ENCODE results near the gene PGLYRP4.

PGLYRP4 gene

GRCh38 chr1:153375511-153375910 lies 26.9 kb upstream of the PGLYRP4 start, which contains the start of gene S100A12:
Gene S100A12 (minus strand): TSS chr1:153375621. CDS start chr1:153374592, 1,029 bp downstream.
- no peak for TF ChIP-seq CTCF (IDR thresholded peaks at IDR 0.05; ENCODE audit: low read depth, low read length, missing control alignments)
- DNase-seq (ENCODE audit: low read depth): no peak
- no peak within 1 kb of the TSS for H3K4me3 ChIP-seq (ENCODE audit: low read depth, low read length)

- no peak overlapping the region for H3K4me3 ChIP-seq (ENCODE audit: low read depth, low read length)
- TF ChIP-seq CTCF (IDR thresholded peaks at IDR 0.05; ENCODE audit: low read depth, low read length, missing control alignments): no peak
- DNase-seq (ENCODE audit: low read depth): no peak
Measured at GRCh38 chr1:153374071-153374470, 25.4 kb upstream of the PGLYRP4 start.

- DNase-seq (ENCODE audit: low read depth): no peak
- no peak for TF ChIP-seq CTCF (IDR thresholded peaks at IDR 0.05; ENCODE audit: low read depth, low read length, missing control alignments)
- H3K4me3 ChIP-seq (ENCODE audit: low read depth, low read length): no peak overlapping the region
Measured at GRCh38 chr1:153372571-153372970, 23.9 kb upstream of the PGLYRP4 start.

GRCh38 chr1:153371231-153371630 lies 22.6 kb upstream of the PGLYRP4 start:
- no peak for DNase-seq (ENCODE audit: low read depth)
- no peak overlapping the region for H3K4me3 ChIP-seq (ENCODE audit: low read depth, low read length)
- no peak for TF ChIP-seq CTCF (IDR thresholded peaks at IDR 0.05; ENCODE audit: low read depth, low read length, missing control alignments)

GRCh38 chr1:153370146-153370545 lies 21.5 kb upstream of the PGLYRP4 start:
- no peak for DNase-seq (ENCODE audit: low read depth)
- TF ChIP-seq CTCF (IDR thresholded peaks at IDR 0.05; ENCODE audit: low read depth, low read length, missing control alignments): no peak
- H3K4me3 ChIP-seq (ENCODE audit: low read depth, low read length): no peak overlapping the region

- no peak for TF ChIP-seq CTCF (IDR thresholded peaks at IDR 0.05; ENCODE audit: low read depth, low read length, missing control alignments)
- H3K4me3 ChIP-seq (ENCODE audit: low read depth, low read length): no peak overlapping the region
- no peak for DNase-seq (ENCODE audit: low read depth)
Measured at GRCh38 chr1:153368495-153368894, 19.9 kb upstream of the PGLYRP4 start.

- DNase-seq (ENCODE audit: low read depth): no peak
- no peak overlapping the region for H3K4me3 ChIP-seq (ENCODE audit: low read depth, low read length)
- no peak for TF ChIP-seq CTCF (IDR thresholded peaks at IDR 0.05; ENCODE audit: low read depth, low read length, missing control alignments)
Measured at GRCh38 chr1:153367090-153367489, 18.4 kb upstream of the PGLYRP4 start.
